HepG2 (cell line): Measurements from ENCODE around the gene C2CD4A. TPM values are rescaled to one million over a fixed set of nuclear protein-coding genes. Genes with fewer than 3 reads are reported as not detected.

ENCODE experiments used
- ATAC-seq: fragments of 200-7000 bp; cut with Tn5 transposase; 3 replicates; pipeline ENCODE4 v1.9.1; 2020; ENCODE audit warnings: mild to moderate bottlenecking, moderate library complexity
- BruUV-seq: library from RNA; stranded (reverse); fragments of 400-500 nt; replicated peaks from 2 replicates; lab custom pipeline; 2021; lab: Mats Ljungman, UMichigan
- CTCF ChIA-PET: fragments of 300-600 bp; formaldehyde crosslinking; extraction: SDS; loops from one replicate; lab custom pipeline; 2021; ENCODE audit warnings: low total read pairs, inconsistent platforms, low intra/inter-chr PET ratio; lab: Yijun Ruan, JAX
- POLR2A ChIA-PET: fragments of 350-600 bp; sonication (Branson Sonifier 250); formaldehyde crosslinking; loops from one replicate; lab custom pipeline; 2020; ENCODE audit warnings: antibody characterized with exemption, inconsistent platforms; lab: Yijun Ruan, JAX
- DNase-seq: peaks from one replicate; pipeline ENCODE4 v3.0.0-alpha.2; 2015; ENCODE audit warnings: low spot score
- FAIRE-seq: peaks from 3 replicates; lab custom pipeline; 2011; peaks lifted over from hg19 to GRCh38; lab: Jason Lieb, UNC
- H2AFZ ChIP-seq: one replicate; pipeline ENCODE4 v1.6.1; 2011; ENCODE audit warnings: low read length, inconsistent platforms
- H3K27ac ChIP-seq: fragments of 300-600 bp; 3 replicates; pipeline ENCODE4 v1.8.0; 2011; ENCODE audit warnings: mixed run types, mild to moderate bottlenecking, mixed read lengths, low read length, inconsistent platforms; ENCODE audit not compliant: insufficient read depth; ENCODE audit errors: extremely low read length
- H3K27me3 ChIP-seq, 2 experiments: fragments of 200-600 bp in 1 of 2; 2 replicates in 1 of 2; 3 replicates in 1 of 2; pipeline versions ENCODE4 v1.6.0 to v1.8.0; 2011; ENCODE audit warnings: low read length in 2 of 2, mild to moderate bottlenecking in 2 of 2, moderate library complexity in 2 of 2, inconsistent platforms in 1 of 2; ENCODE audit not compliant: insufficient read depth in 2 of 2, control insufficient read depth in 1 of 2
- H3K36me3 ChIP-seq, 2 experiments: fragments of 200-600 bp in 1 of 2; replicated peaks in 1 of 2; 2 replicates in 1 of 2; 3 replicates in 1 of 2; pipeline versions ENCODE4 v1.5.1 to v1.8.0; 2011; ENCODE audit warnings: low read length in 2 of 2, inconsistent platforms in 1 of 2; ENCODE audit not compliant: insufficient read depth in 2 of 2, control insufficient read depth in 1 of 2
- H3K4me1 ChIP-seq: 2 replicates; pipeline ENCODE4 v1.5.1; 2012; ENCODE audit warnings: low read length, inconsistent platforms; ENCODE audit not compliant: insufficient read depth
- H3K4me2 ChIP-seq: 2 replicates; pipeline ENCODE4 v1.6.0; 2011; ENCODE audit warnings: low read depth, low read length, inconsistent platforms
- H3K4me3 ChIP-seq, 3 experiments: fragments of 200-600 bp in 1 of 3; sonication (generic), shearing (Covaris generic) in 1 of 3; replicated peaks in 1 of 3; 2 replicates each; pipeline ENCODE4 v1.5.1; 2011 to 2016; ENCODE audit warnings: low read length in 3 of 3, inconsistent platforms in 2 of 3, low read depth in 2 of 3, mild to moderate bottlenecking in 2 of 3, control low read depth in 1 of 3, mixed read lengths in 1 of 3; ENCODE audit not compliant: insufficient read depth in 1 of 3
- H3K79me2 ChIP-seq: one replicate; pipeline ENCODE4 v1.6.1; 2011; ENCODE audit warnings: low read length, inconsistent platforms; ENCODE audit not compliant: insufficient read depth
- H3K9ac ChIP-seq: 2 replicates; pipeline ENCODE4 v1.6.0; 2011; ENCODE audit warnings: mild to moderate bottlenecking, low read depth, low read length, inconsistent platforms; ENCODE audit not compliant: insufficient read depth
- H3K9me3 ChIP-seq: 2 replicates; pipeline ENCODE4 v1.5.1; 2012; ENCODE audit warnings: mild to moderate bottlenecking, low read length
- H4K20me1 ChIP-seq: 2 replicates; pipeline ENCODE4 v1.6.0; 2011; ENCODE audit warnings: inconsistent platforms, mild to moderate bottlenecking, low read length, moderate library complexity; ENCODE audit not compliant: insufficient read depth
- CHD4 ChIP-seq: fragments of 200-600 bp; sonication (generic); IDR thresholded peaks from 2 replicates; pipeline ENCODE4 v1.7.0; 2017; ENCODE audit warnings: mild to moderate bottlenecking, low read length, borderline replicate concordance
- ETV6 ChIP-seq: sonication (generic); formaldehyde crosslinking; conservative IDR thresholded peaks from 2 replicates; pipeline ENCODE4 v1.4.0; 2020; ENCODE audit warnings: missing genetic modification reagents
- FOXA1 ChIP-seq, 2 experiments: fragments of 450-650 bp in 1 of 2; sonication (generic) in 1 of 2; formaldehyde crosslinking in 1 of 2; IDR thresholded peaks; 2 replicates each; pipeline versions ENCODE4 v1.4.0 to v1.6.1; 2016 to 2020; ENCODE audit warnings: missing genetic modification reagents in 1 of 2
- GATA4 ChIP-seq: sonication (generic); IDR thresholded peaks from 2 replicates; pipeline ENCODE4 v1.6.1; 2016; ENCODE audit warnings: antibody characterized with exemption, low read depth, borderline replicate concordance
- MAFF ChIP-seq: IDR thresholded peaks from 2 replicates; pipeline ENCODE4 v1.6.1; 2011; ENCODE audit warnings: low read depth, low read length, improper control_type of control experiment
- NCOA1 ChIP-seq: sonication (generic); formaldehyde crosslinking; IDR thresholded peaks from 2 replicates; pipeline ENCODE4 v1.9.0; 2021; ENCODE audit warnings: missing genetic modification reagents
- RAD51 ChIP-seq: fragments of 450-650 bp; IDR thresholded peaks from 2 replicates; pipeline ENCODE4 v1.6.1; 2016; ENCODE audit warnings: borderline replicate concordance
- SIN3B ChIP-seq: fragments of 150-350 bp; IDR thresholded peaks from 2 replicates; pipeline ENCODE4 v1.6.1; 2014; ENCODE audit warnings: low read length
- SIX1 ChIP-seq: sonication (generic); formaldehyde crosslinking; IDR thresholded peaks from 2 replicates; pipeline ENCODE4 v1.4.0; 2020; ENCODE audit warnings: missing genetic modification reagents, borderline replicate concordance
- ZFAT ChIP-seq: sonication (generic); formaldehyde crosslinking; conservative IDR thresholded peaks from 2 replicates; pipeline ENCODE4 v1.8.1; 2023; ENCODE audit warnings: missing genetic modification reagents, inconsistent platforms
- ZNF232 ChIP-seq: sonication (generic); formaldehyde crosslinking; IDR thresholded peaks from 2 replicates; pipeline ENCODE4 v1.4.0; 2020; ENCODE audit warnings: missing genetic modification reagents, borderline replicate concordance
- ZNF333 ChIP-seq: sonication (generic); formaldehyde crosslinking; IDR thresholded peaks from 2 replicates; pipeline ENCODE4 v1.4.0; 2020; ENCODE audit warnings: mild to moderate bottlenecking, missing genetic modification reagents, borderline replicate concordance
- ZNF383 ChIP-seq: sonication (generic); formaldehyde crosslinking; IDR thresholded peaks from 2 replicates; pipeline ENCODE4 v1.4.0; 2020; ENCODE audit warnings: missing genetic modification reagents, mild to moderate bottlenecking, borderline replicate concordance
- ZNF484 ChIP-seq: sonication (generic); formaldehyde crosslinking; IDR thresholded peaks from 2 replicates; pipeline ENCODE4 v1.5.1; 2020; ENCODE audit warnings: mild to moderate bottlenecking, low read depth, missing genetic modification reagents, borderline replicate concordance
- ZNF7 ChIP-seq: IDR thresholded peaks from 2 replicates; pipeline ENCODE4 v1.6.1; 2016; ENCODE audit warnings: missing biosample characterization, missing genetic modification reagents
- ZNF776 ChIP-seq: sonication (generic); formaldehyde crosslinking; IDR thresholded peaks from 2 replicates; pipeline ENCODE4 v1.4.0; 2020; ENCODE audit warnings: mild to moderate bottlenecking, missing genetic modification reagents
- WGBS: methylation state at CpG from one replicate; pipeline ENCODE4 v1.1.6; 2017; ENCODE audit warnings: low lambda C conversion rate; 5-methylcytosine and 5-hydroxymethylcytosine counted together
- in situ Hi-C: cut with HindIII; loops from 2 replicates; pipeline ENCODE4 v1.10.0; 2017; ENCODE audit warnings: low pct_unique_long_range_greater_than_20kb; ENCODE audit not compliant: extremely low pct_ligation_motif_present
- intact Hi-C: fragments of 100-400 bp; cut with micrococcal nuclease; formaldehyde crosslinking; loops from one replicate; pipeline ENCODE4 v1.10.0; 2022; ENCODE audit not compliant: unreplicated experiment
- polyA plus RNA-seq, 8 experiments: library from polyadenylated mRNA; depleted of rRNA in 3 of 8; stranded (reverse) in 7 of 8; unstranded in 1 of 8; fragments of >200 nt; fragmentation: Illumina TruSeq in 4 of 8; extraction: Trizol in 4 of 8; gene quantifications; 2 replicates each; pipeline versions ENCODE4 v1.2.1 to v1.2.3, GENCODE V29; 2011 to 2016; ENCODE audit warnings: low read depth in 4 of 8, missing spikeins in 1 of 8, mixed read lengths in 1 of 8; ENCODE audit not compliant: insufficient read depth in 1 of 8
- total RNA-seq, 5 experiments: library from RNA; depleted of rRNA; stranded (reverse); fragments of >200 nt; fragmentation: Illumina TruSeq; extraction: Trizol; gene quantifications; 2 replicates each; pipeline ENCODE4 v1.2.3, GENCODE V29; 2016; ENCODE audit warnings: low read depth in 1 of 5
- TF ChIP-seq, protein P1 (sequence below): sonication (generic); formaldehyde crosslinking; IDR thresholded peaks from 2 replicates; pipeline ENCODE4 v1.9.0; 2021; ENCODE audit warnings: missing genetic modification reagents, borderline replicate concordance
- TF ChIP-seq, protein P2 (sequence below): conservative IDR thresholded peaks from 2 replicates; pipeline ENCODE4 v1.6.1; 2018; ENCODE audit warnings: missing genetic modification reagents
- TF ChIP-seq, protein P3 (sequence below): sonication (generic); formaldehyde crosslinking; IDR thresholded peaks from 2 replicates; pipeline ENCODE4 v1.4.0; 2020; ENCODE audit warnings: missing genetic modification reagents

The C2CD4A gene
- total and polyA plus RNA-seq, 2 of the 13 experiments (the other 11 are each of a cell fraction or from before 2014, with no cell fraction given): 0.20 TPM; not detected in 1

DNA sequence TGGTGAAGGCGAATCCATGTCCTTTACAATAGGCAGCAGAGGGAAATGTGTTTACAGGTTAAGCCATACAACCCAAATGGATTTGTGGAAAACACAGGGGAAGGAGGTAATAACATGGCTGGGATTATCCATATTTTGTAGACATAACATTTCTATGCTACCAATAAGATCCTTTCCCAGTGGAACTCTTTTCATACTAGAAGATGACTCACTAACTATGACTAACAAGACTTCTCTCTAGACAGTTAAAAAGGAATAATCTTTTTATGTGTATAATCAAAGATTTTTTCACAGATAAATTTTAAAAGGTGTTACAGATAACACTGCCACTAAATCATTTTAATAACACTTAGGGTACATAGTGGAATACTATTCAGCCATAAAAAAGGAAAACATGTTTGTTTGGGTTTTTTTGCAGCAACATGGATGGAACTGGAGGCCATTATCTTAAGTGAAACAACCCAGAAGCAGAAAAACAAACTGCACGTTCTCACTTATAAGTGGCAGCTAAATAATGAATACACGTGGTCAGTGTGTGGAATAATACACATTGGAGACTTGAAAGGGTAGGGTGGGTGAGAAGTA is 46.1 kb upstream of the C2CD4A start:
- CTCF ChIA-PET: no interaction called here
- no TSS peak for BruUV-seq
- no peak for ATAC-seq

More for the DNA sequence above, 46.1 kb upstream of the C2CD4A start:
- in situ Hi-C loops (no loop called here), intact Hi-C loops (loop anchor here (1.0 kb wide), 1 partner anchor 48 kb away; no protein-coding TSS in a partner anchor)
- Histone ChIP-seq H3K4me2 (no peak overlapping the region), H3K27me3 (no peaks in the 10 kb centered on the region), H3K79me2 (no peaks in the 10 kb centered on the region), H3K36me3 (peaks cover 0 to 5% of the 10 kb centered on the region in 2 experiments; a peak in 1 of 5 replicates), H4K20me1 (no peaks in the 10 kb centered on the region), H3K9ac (no peak overlapping the region)
- no peak for DNase-seq
- POLR2A ChIA-PET: no interaction called here
- no peak for FAIRE-seq
- TF ChIP-seq SIX1 (CRISPR knock-in tag) (no peak), CHD4 (no peak), MAFF (no peak), ZFAT (CRISPR knock-in tag) (no peak), GATA4 (no peak), ZNF7 (CRISPR knock-in tag) (no peak), ETV6 (CRISPR knock-in tag) (no peak), ZNF484 (CRISPR knock-in tag) (no peak), NCOA1 (CRISPR knock-in tag) (no peak), ZNF383 (CRISPR knock-in tag) (no peak), ZNF776 (CRISPR knock-in tag) (no peak), ZNF232 (CRISPR knock-in tag) (no peak), SIN3B (no peak), FOXA1 (IDR thresholded peaks at IDR 0.05) (no peak), FOXA1 (CRISPR knock-in tag; IDR thresholded peaks at IDR 0.05) (no peak), RAD51 (no peak), ZNF333 (no peak)
- TF ChIP-seq, protein P1, sequence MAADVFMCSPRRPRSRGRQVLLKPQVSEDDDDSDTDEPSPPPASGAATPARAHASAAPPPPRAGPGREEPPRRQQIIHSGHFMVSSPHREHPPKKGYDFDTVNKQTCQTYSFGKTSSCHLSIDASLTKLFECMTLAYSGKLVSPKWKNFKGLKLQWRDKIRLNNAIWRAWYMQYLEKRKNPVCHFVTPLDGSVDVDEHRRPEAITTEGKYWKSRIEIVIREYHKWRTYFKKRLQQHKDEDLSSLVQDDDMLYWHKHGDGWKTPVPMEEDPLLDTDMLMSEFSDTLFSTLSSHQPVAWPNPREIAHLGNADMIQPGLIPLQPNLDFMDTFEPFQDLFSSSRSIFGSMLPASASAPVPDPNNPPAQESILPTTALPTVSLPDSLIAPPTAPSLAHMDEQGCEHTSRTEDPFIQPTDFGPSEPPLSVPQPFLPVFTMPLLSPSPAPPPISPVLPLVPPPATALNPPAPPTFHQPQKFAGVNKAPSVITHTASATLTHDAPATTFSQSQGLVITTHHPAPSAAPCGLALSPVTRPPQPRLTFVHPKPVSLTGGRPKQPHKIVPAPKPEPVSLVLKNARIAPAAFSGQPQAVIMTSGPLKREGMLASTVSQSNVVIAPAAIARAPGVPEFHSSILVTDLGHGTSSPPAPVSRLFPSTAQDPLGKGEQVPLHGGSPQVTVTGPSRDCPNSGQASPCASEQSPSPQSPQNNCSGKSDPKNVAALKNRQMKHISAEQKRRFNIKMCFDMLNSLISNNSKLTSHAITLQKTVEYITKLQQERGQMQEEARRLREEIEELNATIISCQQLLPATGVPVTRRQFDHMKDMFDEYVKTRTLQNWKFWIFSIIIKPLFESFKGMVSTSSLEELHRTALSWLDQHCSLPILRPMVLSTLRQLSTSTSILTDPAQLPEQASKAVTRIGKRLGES (CRISPR knock-in tag): no peak
- TF ChIP-seq, protein P2, sequence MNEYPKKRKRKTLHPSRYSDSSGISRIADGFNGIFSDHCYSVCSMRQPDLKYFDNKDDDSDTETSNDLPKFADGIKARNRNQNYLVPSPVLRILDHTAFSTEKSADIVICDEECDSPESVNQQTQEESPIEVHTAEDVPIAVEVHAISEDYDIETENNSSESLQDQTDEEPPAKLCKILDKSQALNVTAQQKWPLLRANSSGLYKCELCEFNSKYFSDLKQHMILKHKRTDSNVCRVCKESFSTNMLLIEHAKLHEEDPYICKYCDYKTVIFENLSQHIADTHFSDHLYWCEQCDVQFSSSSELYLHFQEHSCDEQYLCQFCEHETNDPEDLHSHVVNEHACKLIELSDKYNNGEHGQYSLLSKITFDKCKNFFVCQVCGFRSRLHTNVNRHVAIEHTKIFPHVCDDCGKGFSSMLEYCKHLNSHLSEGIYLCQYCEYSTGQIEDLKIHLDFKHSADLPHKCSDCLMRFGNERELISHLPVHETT (CRISPR knock-in tag): no peak
- TF ChIP-seq, protein P3, sequence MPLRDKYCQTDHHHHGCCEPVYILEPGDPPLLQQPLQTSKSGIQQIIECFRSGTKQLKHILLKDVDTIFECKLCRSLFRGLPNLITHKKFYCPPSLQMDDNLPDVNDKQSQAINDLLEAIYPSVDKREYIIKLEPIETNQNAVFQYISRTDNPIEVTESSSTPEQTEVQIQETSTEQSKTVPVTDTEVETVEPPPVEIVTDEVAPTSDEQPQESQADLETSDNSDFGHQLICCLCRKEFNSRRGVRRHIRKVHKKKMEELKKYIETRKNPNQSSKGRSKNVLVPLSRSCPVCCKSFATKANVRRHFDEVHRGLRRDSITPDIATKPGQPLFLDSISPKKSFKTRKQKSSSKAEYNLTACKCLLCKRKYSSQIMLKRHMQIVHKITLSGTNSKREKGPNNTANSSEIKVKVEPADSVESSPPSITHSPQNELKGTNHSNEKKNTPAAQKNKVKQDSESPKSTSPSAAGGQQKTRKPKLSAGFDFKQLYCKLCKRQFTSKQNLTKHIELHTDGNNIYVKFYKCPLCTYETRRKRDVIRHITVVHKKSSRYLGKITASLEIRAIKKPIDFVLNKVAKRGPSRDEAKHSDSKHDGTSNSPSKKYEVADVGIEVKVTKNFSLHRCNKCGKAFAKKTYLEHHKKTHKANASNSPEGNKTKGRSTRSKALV: no peak
- TF ChIP-seq, all 625 proteins: peak for 0
- Histone ChIP-seq H2AFZ (no peak overlapping the region), H3K27ac (no peak overlapping the region), H3K9me3 (no peaks in the 10 kb centered on the region), H3K4me1 (no peaks in the 10 kb centered on the region), H3K4me3 (no peak overlapping the region)
- 98% methylated on average over 3 of the region's 3 CpGs for WGBS
